Stimulated activated CD8-positive, alpha-beta memory T cell treated with anti-CD3 and anti-CD28 coated beads, Interleukin-2, amount 100 ng/mL, for 48 hours (primary cell): ENCODE results near the gene DOCK4.

Experiments used
- DNase-seq, 2 donors: peaks; one replicate each; pipeline ENCODE4 v3.0.0-alpha.2; 2020; ENCODE audit warnings: low read depth in 2 of 2

The DOCK4 gene

DNA sequence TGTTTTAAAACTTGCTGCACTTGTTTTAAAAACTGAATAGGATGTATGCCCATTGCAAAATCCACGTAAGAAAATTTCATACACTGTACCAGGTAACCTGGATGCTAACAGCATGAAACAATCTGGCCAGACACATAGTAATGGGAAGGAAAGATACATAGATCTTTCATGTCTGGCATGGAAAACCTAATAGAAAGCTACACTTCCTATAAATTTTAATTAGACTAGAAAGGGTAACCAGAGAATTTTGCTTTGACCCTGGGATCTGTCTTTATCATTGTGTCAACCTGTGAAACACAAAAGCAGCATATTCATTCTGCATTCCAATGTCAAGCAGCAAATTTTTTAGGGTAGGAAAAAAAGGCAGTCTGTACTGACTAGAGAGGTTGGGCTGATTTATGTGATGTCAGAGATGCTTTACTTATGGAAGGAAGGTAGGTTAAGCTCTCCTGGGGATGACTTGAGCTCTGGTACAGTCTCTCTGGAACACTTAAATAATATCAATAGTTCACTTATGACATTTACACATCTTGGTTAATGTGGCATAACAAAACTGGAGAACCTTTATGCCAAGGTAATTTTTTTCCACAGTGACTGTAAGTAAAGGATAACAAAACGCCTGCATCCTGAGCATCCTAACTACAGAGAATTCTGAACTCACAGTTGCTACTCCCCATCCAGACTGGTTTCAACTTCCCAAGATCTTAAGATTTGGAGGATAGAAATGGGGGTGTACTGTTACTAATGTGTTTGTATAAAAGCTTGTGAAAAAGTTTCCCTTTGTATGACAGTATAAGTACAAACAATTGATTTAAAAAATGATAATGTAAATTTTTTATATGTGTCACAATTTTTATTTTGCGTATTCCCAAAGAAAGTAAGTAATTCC is 44.7 kb downstream of the DOCK4 start:
- DNase-seq, result no peak

DNA sequence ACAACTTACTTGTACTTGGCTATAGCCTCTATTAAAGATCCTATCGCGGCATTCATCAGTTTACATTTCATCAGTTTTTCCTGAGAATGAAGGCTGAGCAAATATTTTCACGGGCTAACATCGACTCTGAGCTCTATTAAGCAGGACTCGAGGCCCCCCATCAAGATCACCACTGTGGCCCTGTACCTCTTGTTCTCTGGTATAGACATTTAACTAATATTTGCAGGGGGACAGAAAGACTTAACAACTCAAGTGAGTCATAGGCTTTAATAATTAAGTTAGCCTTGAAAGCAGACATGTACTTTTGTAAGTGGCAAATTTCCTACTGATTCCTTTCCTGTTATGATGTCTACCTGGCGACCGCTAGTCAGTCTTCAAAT is 45.4 kb downstream of the DOCK4 start:
- DNase-seq, result no peak

DNA sequence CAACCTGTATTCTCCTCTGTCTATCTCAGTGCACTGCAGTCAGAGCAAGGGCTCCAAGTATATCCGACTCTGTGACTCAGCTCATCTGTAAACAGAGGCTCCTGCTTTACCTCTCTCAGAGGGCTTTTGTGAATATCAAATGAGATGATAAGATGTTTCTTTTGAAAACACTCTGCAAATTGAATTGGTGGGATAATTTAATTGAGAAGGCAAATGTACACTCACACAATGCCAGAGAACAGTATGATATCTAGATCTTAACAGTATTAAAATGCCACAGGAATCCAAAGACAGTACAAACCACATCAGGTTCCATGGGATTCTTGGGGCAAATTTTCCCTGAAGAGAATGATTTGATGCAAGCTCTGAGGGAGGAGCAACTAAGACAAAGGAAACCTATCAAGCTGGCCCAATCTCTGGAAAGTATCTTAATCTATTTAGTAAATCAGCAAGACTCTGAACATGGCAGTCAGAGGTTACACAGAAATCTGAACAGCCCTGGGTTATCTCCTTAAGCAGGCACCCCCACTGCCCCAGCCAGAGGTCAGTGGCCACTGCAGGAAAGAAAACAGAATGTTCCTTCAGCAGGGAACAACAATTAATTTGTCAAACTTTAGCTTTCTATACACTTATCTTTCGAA is 45.9 kb downstream of the DOCK4 start:
- no peak for DNase-seq

DNA sequence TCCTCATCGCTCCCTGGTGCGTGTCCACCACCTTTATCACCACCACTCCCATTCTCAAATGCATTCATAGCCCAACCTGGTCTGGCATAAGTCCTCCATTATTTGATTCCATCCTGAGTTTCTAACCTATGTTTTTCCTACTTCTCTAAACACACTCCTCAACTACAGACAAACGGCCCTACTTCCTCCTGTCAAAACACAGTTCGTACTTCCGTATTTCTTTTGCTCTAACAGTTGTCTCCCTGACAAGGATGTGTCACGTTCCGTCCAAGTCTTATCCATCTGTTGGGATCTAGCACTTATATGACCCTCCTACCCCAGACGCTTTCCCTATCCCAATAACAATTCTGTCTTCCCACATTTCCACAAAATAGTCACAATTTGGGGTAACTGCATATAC is 46.8 kb downstream of the DOCK4 start:
- DNase-seq, result no peak

DNA sequence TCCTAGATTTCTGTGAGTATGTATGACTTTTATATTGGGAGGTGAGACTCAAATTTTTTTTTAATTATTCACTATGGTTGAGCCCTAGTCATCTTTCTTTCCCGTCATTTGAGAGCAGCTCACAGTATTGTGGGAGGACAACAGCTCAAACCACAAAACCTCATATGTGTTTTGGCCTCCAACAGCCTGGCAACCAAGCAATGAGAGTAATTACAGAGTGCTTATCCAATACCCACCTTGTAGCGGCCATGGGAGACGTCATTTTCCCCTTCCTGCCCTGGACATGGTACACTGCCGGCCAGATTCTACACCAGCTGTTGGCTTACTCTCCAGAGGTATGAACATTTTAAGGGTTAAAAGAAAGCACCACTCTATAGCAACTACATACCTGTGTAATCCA is 49.1 kb downstream of the DOCK4 start:
- no peak for DNase-seq

DNA sequence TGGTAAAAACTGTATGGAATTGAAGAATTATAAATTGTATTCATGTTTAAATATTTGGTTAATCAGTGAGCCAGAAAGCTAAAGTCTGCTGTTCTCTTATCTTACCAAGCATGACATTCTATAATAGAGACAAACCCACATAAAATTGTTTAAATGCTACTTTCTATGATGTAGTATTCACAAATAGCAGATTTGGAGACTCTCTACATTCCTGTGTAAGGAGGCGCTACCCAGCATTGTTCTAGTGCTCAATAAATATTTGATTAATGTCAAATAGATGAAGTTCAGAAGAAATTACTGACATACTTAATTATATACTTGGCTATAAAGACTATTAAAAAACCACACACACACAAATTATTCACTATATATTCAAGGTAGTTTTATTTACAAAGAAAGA is 49.8 kb downstream of the DOCK4 start:
- DNase-seq, result no peak

DNA sequence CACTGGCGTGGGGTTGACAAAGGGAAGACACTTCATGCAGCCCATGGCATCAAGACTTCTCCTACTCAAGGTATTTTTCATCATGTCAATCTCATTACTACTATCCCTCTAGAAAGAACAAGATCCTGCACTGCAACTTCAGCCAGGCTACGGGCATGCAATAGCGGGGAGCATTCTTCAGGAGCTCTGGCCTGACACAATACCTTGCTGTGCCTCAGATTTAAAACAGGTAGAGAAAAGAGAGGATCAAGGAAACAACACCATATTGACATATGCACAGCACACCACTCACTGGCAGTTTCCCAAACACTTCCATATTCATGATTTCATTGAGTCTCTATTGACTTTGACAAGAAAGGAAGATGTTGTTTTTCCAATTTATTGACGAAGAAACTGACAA is 51.5 kb downstream of the DOCK4 start:
- no peak for DNase-seq

DNA sequence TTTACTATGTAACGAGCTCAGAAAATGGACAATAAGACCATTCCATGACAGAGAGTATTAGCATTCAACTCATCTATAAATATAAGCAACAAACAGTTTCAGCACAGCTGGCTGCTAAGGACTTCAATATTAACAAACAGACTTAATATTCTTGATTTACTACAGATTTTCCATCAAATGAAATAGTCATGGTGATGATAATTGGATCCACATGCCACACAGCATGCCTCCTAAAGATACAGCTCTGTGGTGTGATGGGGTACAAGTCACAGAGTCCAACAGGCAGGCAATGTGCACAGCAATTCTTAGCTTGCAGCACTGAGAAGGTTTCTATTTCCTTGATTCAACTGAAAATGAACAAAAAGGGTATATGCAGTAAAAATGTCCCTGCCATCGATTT is 54.0 kb downstream of the DOCK4 start:
- DNase-seq, result no peak

DNA sequence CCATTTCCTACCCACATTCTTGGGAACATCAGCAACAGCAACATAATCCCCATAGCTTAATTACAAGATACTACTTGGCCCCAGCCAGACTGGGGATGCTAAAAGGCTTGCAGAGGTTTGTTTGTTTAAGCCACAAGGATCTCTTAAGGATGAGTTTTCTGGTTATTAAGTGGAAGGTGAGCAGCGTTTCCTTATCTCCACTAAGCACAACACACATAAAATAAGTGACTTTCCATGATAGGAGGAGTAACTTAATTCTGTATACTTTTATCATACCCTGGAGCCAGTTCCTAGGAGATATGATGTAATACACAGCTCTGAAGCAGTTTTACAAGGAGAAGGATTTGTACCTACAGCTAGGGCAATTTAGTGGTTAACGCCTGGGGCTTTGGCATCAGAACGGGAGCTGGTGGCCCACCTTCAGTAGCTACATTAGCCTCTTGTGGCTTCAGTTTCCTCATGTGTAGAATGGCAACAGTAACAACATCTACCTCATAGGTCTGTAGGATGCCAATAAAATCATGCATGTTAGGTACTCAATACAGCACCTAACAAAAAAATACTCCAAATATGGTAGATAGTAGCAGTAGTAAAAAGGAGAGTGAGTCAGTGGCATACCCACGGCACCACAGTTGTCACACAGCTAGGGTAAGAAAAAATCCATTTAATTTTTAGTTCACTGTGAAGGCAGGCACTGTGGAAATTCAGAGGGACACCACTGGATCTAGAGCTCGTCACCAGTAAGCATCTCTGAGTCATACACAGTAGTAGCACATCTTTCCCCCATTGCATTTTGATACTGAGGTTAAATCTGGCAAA is 55.2 kb downstream of the DOCK4 start:
- DNase-seq, result no peak

DNA sequence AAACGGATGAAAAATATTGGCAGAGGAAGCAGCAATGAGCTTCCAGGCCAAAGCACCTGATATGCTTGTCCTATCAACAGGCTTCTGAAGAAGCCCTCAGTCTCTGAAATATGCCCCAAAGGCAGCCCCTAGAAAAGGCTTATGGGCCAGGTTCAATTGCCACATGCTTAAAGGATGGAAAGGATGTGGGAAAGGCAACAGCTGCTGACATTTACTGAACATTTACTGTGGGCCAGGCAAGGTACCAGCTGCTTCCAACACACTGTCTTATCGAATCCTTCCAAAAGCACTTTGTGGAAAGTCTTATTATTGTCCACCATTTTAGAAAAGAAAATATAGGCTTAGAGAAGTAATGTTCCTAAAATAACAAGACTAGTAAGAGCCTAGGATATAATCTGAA is 56.5 kb downstream of the DOCK4 start:
- no peak for DNase-seq

DNA sequence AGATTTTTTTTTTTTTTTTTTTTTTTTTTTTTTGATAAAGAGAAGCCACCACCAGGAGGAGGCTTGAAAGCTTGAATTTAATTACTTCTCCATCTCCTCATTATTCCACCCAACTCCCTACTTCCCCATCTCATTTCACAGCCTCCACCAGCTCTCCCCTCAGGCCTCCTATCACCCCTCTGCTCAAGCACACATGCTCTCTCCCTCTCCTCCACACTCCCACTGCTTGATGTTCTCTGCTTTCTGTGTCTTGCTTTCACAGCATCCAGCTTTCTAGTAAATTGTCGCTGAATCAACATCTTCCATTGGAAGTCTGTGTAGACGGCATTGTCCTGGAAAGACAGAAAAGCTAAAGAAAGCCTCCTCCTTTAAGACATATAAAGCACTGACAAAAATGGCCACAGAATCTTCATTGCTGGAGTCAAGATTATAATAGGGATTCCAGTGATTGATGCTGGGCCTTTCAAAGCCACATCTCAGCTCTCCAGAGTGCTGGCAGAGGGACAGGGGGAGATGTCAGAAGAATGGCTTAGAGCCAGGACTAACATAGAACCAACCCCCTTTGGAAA is 58.3 kb downstream of the DOCK4 start:
- no peak for DNase-seq

DNA sequence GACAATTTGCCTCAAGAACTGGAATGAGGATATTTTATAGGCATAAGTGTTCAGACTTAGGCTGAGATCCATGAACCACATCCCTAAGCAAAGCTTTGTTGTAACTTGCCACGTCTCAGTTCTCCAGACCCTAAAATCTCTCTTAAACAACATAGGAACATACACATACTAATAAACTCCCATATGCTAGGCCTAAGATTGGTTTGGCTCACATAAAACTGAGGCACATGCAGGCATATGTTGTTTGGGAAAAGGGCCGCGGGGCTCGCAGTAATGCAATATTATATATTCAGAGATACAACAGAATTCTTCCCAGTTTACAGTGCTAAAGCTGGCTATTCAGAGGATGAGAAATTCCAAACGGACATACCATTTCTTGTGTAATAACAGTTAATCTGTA is 61.0 kb downstream of the DOCK4 start:
- DNase-seq, result no peak

DNA sequence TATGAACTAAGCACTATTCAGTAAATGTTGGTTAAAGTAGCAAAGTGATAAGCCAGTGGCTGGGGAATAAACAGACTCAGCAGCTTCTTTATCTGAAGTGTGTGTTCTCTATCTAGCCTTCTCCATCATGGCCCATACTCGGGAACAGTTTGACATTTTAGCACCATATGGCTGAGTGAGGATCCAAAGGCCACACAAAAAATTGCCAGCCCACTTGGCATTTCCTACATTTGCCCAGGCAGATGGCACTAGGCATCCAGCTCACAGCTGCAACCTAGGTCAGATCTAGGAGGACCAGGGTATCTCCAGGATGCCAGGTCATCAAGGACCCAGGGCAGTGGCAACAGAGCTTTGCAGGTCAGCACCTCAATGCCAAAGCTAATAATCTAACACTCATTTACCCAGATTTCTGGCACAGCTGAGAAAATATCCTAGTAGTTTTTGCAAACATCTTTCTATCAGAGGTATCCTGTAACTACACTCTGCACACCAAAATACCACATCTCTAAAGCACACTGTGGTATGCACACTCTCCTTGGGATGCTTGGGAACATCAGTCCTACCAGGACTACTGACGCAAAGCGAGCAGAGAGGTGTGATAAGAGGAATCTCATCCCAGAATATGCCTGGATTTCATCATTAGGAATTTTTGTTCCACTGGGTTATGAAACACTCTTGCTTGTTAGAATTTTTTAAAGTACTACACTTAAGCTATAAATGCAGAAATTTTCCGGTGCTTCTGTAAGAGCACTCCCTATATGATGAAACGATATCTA is 61.7 kb downstream of the DOCK4 start:
- no peak for DNase-seq

DNA sequence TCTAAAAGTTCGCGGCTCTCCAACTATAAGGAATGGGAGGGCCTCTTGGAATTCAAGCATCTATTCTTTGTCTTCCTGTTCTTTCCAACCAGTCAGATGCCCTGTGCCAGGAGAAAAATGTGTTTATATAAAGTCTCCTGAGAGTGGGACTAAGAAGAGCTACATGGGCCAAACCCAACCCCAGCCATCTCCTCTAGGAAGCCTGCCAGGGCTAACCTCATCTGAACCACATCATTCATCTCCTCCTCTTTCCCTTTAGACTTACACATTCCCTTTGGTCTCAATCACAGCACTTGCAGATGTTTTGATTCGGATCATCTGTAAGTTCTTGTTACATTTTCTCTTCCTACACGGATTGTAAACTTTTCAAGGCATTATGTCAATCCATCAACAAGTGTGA is 62.6 kb downstream of the DOCK4 start:
- no peak for DNase-seq

DNA sequence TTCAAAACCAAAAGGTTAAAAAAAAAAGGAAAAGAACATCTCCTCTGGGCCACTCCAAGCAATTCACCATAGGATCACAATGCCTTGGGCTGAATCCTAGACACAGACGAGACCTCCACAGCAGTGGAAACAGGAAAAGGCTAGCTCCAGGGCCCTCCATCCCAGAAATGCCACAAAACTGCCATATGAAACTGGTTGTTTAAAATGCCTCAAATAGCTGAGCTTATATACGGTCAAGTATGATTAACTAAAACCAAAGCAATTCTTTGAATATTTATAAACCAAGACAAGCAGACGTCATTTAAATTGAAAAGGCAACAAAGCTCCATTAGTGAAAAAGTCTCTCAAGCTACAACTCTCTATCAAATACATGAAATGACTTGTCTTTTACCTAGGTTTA is 63.1 kb downstream of the DOCK4 start:
- no peak for DNase-seq

DNA sequence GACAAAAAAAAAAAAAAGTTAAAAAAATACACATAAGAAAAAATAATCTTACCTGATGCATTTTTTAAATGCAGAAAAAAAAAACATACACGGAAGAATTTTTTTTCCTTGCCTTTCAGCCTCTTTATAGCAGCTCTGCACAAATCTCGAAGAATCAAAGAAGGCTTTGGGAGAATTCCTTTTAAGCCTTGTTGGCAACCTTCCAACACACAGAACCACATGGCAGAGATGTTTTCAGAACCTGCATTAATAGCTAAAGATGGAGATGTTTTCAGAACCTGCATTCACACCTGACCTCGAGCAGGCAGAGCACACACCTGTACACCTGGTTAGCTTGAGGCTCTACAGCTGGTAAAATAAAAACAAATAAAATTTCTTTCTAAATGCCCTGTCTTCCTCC is 65.6 kb downstream of the DOCK4 start:
- no peak for DNase-seq

DNA sequence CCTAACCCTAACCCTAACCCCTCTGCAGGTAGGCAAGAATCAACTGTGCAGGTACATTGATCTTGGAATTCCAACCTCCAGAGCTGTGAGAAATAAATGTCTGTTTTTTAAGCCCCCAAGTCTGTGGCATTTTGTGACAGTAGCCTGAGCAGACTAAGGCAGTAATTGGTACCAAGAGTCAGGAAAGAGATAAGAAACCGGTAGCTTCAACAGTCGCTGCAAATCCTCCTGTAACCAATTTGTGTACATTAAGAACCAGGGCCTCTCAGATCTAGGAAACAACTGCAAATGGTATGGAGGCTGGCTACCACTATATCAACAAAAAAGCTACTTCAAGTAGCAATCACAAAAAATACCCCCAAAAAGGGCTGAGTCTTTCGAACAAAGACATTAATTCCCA is 67.3 kb downstream of the DOCK4 start:
- DNase-seq, result no peak

DNA sequence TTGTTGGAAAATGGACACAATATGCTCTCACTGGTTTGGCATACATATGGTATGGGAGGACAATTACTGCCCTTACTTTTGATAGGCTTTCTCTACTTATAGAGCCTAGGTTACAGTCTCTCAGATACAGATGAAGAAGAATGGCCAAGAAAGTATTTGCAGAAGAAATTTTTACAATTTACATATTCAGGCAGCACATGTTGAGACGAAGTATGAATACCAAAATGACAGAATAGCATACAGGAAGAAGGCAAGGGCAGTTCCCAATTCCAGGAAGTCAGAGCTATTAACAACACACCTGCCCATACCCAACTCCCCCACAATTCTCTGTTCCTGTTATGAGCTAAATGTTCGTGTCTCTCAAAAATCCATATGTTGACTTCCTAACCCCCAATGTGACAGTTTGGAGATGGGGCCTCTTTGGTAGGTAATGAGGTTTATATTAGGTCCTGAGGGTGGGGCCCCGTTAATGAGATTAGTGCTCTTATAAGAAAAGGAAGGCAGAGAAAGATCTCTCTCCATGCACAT is 67.8 kb downstream of the DOCK4 start:
- no peak for DNase-seq

DNA sequence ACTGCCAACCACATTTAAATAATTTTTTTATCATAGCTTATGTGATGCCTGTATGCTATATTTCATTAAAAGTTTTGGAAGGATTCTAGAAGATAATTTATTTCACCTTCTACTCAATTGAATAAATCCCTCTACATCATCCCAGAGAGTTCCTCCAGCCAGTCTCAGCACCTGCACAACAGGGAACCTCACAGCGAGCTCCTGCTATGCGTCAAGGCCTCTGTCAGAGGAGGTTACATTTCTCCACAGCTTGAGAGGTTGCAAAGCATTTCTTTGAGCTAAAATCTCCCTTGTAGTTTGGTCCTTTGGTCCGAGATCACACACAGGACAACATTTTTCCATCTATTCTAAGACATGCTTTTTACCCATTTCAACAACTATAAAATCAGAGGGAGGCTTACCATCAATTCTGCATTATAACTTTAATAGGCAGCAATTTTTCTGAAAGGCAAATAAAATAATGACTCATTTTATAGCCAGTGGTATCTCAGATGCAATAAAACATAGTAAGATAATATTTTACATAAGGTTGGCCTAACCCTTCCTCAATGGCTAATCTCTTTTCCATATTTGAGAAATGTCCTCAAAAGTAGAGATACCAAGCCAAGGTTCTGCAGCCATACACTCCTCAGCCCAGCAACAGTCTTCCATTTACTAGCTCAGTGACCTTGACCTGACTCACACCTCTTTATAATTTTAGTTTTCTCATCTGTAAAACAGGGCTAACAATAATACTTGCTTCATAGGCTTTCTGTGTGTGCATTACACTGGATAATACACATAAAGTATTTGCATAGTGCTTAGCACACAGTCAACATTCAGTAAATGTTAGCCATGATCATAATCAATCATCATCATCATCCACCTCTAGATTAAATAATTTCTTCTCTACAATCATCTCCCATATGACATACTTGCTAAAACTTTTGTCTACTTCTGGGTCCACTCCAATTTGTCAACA is 68.8 kb downstream of the DOCK4 start:
- DNase-seq, result no peak
